HepG2 (cell line): ENCODE results near the gene MC1R. TPM values are rescaled to one million over a fixed set of nuclear protein-coding genes. Genes with fewer than 3 reads are reported as not detected.
"Not testable (repeated sequence)": the region's sequence is repeated elsewhere in the genome, so short reads cannot be mapped to it uniquely, and the experiment has no call there.

Experiments used
- ATAC-seq: fragments of 200-7000 bp; cut with Tn5 transposase; 3 replicates; pipeline ENCODE4 v1.9.1; 2020; ENCODE audit warnings: mild to moderate bottlenecking, moderate library complexity
- BruUV-seq: library from RNA; stranded (reverse); fragments of 400-500 nt; replicated peaks from 2 replicates; lab custom pipeline; 2021; lab: Mats Ljungman, UMichigan
- CTCF ChIA-PET: fragments of 300-600 bp; formaldehyde crosslinking; extraction: SDS; loops from one replicate; lab custom pipeline; 2021; ENCODE audit warnings: low total read pairs, inconsistent platforms, low intra/inter-chr PET ratio; lab: Yijun Ruan, JAX
- POLR2A ChIA-PET: fragments of 350-600 bp; sonication (Branson Sonifier 250); formaldehyde crosslinking; loops from one replicate; lab custom pipeline; 2020; ENCODE audit warnings: antibody characterized with exemption, inconsistent platforms; lab: Yijun Ruan, JAX
- DNase-seq: peaks from one replicate; pipeline ENCODE4 v3.0.0-alpha.2; 2015; ENCODE audit warnings: low spot score
- FAIRE-seq: peaks from 3 replicates; lab custom pipeline; 2011; peaks lifted over from hg19 to GRCh38; lab: Jason Lieb, UNC
- H2AFZ ChIP-seq: one replicate; pipeline ENCODE4 v1.6.1; 2011; ENCODE audit warnings: low read length, inconsistent platforms
- H3K27ac ChIP-seq: fragments of 300-600 bp; 3 replicates; pipeline ENCODE4 v1.8.0; 2011; ENCODE audit warnings: mixed run types, mild to moderate bottlenecking, mixed read lengths, low read length, inconsistent platforms; ENCODE audit not compliant: insufficient read depth; ENCODE audit errors: extremely low read length
- H3K27me3 ChIP-seq, 2 experiments: fragments of 200-600 bp in 1 of 2; 2 replicates in 1 of 2; 3 replicates in 1 of 2; pipeline versions ENCODE4 v1.6.0 to v1.8.0; 2011; ENCODE audit warnings: low read length in 2 of 2, mild to moderate bottlenecking in 2 of 2, moderate library complexity in 2 of 2, inconsistent platforms in 1 of 2; ENCODE audit not compliant: insufficient read depth in 2 of 2, control insufficient read depth in 1 of 2
- H3K36me3 ChIP-seq, 2 experiments: fragments of 200-600 bp in 1 of 2; replicated peaks in 1 of 2; 2 replicates in 1 of 2; 3 replicates in 1 of 2; pipeline versions ENCODE4 v1.5.1 to v1.8.0; 2011; ENCODE audit warnings: low read length in 2 of 2, inconsistent platforms in 1 of 2; ENCODE audit not compliant: insufficient read depth in 2 of 2, control insufficient read depth in 1 of 2
- H3K4me1 ChIP-seq: 2 replicates; pipeline ENCODE4 v1.5.1; 2012; ENCODE audit warnings: low read length, inconsistent platforms; ENCODE audit not compliant: insufficient read depth
- H3K4me2 ChIP-seq: 2 replicates; pipeline ENCODE4 v1.6.0; 2011; ENCODE audit warnings: low read depth, low read length, inconsistent platforms
- H3K4me3 ChIP-seq, 3 experiments: fragments of 200-600 bp in 1 of 3; sonication (generic), shearing (Covaris generic) in 1 of 3; replicated peaks in 1 of 3; 2 replicates each; pipeline ENCODE4 v1.5.1; 2011 to 2016; ENCODE audit warnings: low read length in 3 of 3, inconsistent platforms in 2 of 3, low read depth in 2 of 3, mild to moderate bottlenecking in 2 of 3, control low read depth in 1 of 3, mixed read lengths in 1 of 3; ENCODE audit not compliant: insufficient read depth in 1 of 3
- H3K79me2 ChIP-seq: one replicate; pipeline ENCODE4 v1.6.1; 2011; ENCODE audit warnings: low read length, inconsistent platforms; ENCODE audit not compliant: insufficient read depth
- H3K9ac ChIP-seq: 2 replicates; pipeline ENCODE4 v1.6.0; 2011; ENCODE audit warnings: mild to moderate bottlenecking, low read depth, low read length, inconsistent platforms; ENCODE audit not compliant: insufficient read depth
- H3K9me3 ChIP-seq: 2 replicates; pipeline ENCODE4 v1.5.1; 2012; ENCODE audit warnings: mild to moderate bottlenecking, low read length
- H4K20me1 ChIP-seq: 2 replicates; pipeline ENCODE4 v1.6.0; 2011; ENCODE audit warnings: inconsistent platforms, mild to moderate bottlenecking, low read length, moderate library complexity; ENCODE audit not compliant: insufficient read depth
- AGO2 ChIP-seq: fragments of 200-400 bp; formaldehyde crosslinking; optimal IDR thresholded peaks from 2 replicates; pipeline ENCODE3; 2017; ENCODE audit warnings: mild to moderate bottlenecking, low read depth, low read length, moderate library complexity
- POLR2G ChIP-seq: fragments of 200-400 bp; formaldehyde crosslinking; IDR thresholded peaks from 2 replicates; pipeline ENCODE4 v1.6.1; 2018; ENCODE audit warnings: mild to moderate bottlenecking, low read depth, low read length, moderate library complexity
- RBFOX2 ChIP-seq: fragments of 200-400 bp; formaldehyde crosslinking; IDR thresholded peaks from 2 replicates; pipeline ENCODE4 v1.6.1; 2017; ENCODE audit warnings: low read depth, mild to moderate bottlenecking, low read length
- RXRA ChIP-seq: sonication (generic); formaldehyde crosslinking; IDR thresholded peaks from 2 replicates; pipeline ENCODE4 v1.5.1; 2020; ENCODE audit warnings: missing genetic modification reagents
- ZC3H13 ChIP-seq: sonication (generic); formaldehyde crosslinking; IDR thresholded peaks from 2 replicates; pipeline ENCODE4 v1.8.1; 2023; ENCODE audit warnings: mild to moderate bottlenecking, missing genetic modification reagents, moderate library complexity
- ZNF768 ChIP-seq: sonication (generic); formaldehyde crosslinking; IDR thresholded peaks from 2 replicates; pipeline ENCODE4 v1.4.0; 2020; ENCODE audit warnings: missing genetic modification reagents
- WGBS: methylation state at CpG from one replicate; pipeline ENCODE4 v1.1.6; 2017; ENCODE audit warnings: low lambda C conversion rate; 5-methylcytosine and 5-hydroxymethylcytosine counted together
- in situ Hi-C: cut with HindIII; loops from 2 replicates; pipeline ENCODE4 v1.10.0; 2017; ENCODE audit warnings: low pct_unique_long_range_greater_than_20kb; ENCODE audit not compliant: extremely low pct_ligation_motif_present
- intact Hi-C: fragments of 100-400 bp; cut with micrococcal nuclease; formaldehyde crosslinking; loops from one replicate; pipeline ENCODE4 v1.10.0; 2022; ENCODE audit not compliant: unreplicated experiment
- polyA plus RNA-seq, 8 experiments: library from polyadenylated mRNA; depleted of rRNA in 3 of 8; stranded (reverse) in 7 of 8; unstranded in 1 of 8; fragments of >200 nt; fragmentation: Illumina TruSeq in 4 of 8; extraction: Trizol in 4 of 8; gene quantifications; 2 replicates each; pipeline versions ENCODE4 v1.2.1 to v1.2.3, GENCODE V29; 2011 to 2016; ENCODE audit warnings: low read depth in 4 of 8, missing spikeins in 1 of 8, mixed read lengths in 1 of 8; ENCODE audit not compliant: insufficient read depth in 1 of 8
- total RNA-seq, 5 experiments: library from RNA; depleted of rRNA; stranded (reverse); fragments of >200 nt; fragmentation: Illumina TruSeq; extraction: Trizol; gene quantifications; 2 replicates each; pipeline ENCODE4 v1.2.3, GENCODE V29; 2016; ENCODE audit warnings: low read depth in 1 of 5
- TF ChIP-seq, protein P1 (sequence below): sonication (generic); formaldehyde crosslinking; IDR thresholded peaks from 2 replicates; pipeline ENCODE4 v1.5.0; 2020; ENCODE audit warnings: mild to moderate bottlenecking, missing genetic modification reagents

The MC1R gene
- total and polyA plus RNA-seq, 2 of the 13 experiments (the other 11 are each of a cell fraction or from before 2014, with no cell fraction given) = 9.1 to 14.8 TPM

DNA sequence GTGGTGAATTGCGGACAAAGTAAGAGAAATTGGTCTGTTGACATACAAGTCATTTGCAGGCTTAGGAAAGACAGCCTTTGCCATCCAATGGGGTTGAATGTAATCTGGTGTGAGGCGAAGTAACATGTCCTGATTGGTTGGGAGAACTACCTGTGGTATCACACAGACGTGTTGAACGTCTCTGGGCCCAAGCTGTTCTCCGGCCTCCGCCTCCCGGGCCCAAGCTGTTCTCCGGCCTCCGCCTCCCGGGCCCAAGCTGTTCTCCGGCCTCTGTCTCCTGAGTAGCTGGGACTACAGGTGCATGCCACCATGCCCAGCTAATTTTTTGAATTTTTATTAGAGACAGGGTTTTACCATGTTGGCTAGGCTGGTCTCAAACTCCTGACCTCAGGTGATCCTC, 49.4 kb downstream of the MC1R start:
- 93% methylated on average over 11 of the region's 11 CpGs for WGBS
- intact Hi-C loops, DNase-seq, ATAC-seq, H3K27ac ChIP-seq, H2AFZ ChIP-seq, H3K4me3 ChIP-seq, H3K9ac ChIP-seq, H3K9me3 ChIP-seq, FAIRE-seq, POLR2A ChIA-PET, CTCF ChIA-PET, in situ Hi-C loops, H3K27me3 ChIP-seq, BruUV-seq, H3K4me2 ChIP-seq, H4K20me1 ChIP-seq: not testable (repeated sequence)
- H3K79me2 ChIP-seq = peaks cover 29% of the 10 kb centered on the region
- peaks cover 6 to 12% of the 10 kb centered on the region in 2 experiments; a peak in 3 of 5 replicates for H3K36me3 ChIP-seq
- TF ChIP-seq AGO2 (peak; percentile 73), ZC3H13 (peak; percentile 64; the same call in 1 of the 2 replicates), POLR2G (peak; percentile 59), ZNF768 (CRISPR knock-in tag) (peak; percentile 74; the same call in 1 of the 2 replicates), RBFOX2 (0 out of 2 replicates have a peak, but pooled peaks have one; percentile 37), RXRA (CRISPR knock-in tag) (0 out of 2 replicates have a peak, but pooled peaks have one; percentile 18)
- TF ChIP-seq, protein P1, sequence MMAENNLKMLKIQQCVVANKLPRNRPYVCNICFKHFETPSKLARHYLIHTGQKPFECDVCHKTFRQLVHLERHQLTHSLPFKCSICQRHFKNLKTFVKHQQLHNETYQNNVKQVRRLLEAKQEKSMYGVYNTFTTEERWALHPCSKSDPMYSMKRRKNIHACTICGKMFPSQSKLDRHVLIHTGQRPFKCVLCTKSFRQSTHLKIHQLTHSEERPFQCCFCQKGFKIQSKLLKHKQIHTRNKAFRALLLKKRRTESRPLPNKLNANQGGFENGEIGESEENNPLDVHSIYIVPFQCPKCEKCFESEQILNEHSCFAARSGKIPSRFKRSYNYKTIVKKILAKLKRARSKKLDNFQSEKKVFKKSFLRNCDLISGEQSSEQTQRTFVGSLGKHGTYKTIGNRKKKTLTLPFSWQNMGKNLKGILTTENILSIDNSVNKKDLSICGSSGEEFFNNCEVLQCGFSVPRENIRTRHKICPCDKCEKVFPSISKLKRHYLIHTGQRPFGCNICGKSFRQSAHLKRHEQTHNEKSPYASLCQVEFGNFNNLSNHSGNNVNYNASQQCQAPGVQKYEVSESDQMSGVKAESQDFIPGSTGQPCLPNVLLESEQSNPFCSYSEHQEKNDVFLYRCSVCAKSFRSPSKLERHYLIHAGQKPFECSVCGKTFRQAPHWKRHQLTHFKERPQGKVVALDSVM (CRISPR knock-in tag) = peak; percentile 83
- H3K4me1 ChIP-seq = peaks cover 29% of the 10 kb centered on the region
